Lung (tissue), 12 donors: ENCODE results near the gene TNFRSF8. TPM values are rescaled to one million over a fixed set of nuclear protein-coding genes. Genes with fewer than 3 reads are reported as not detected.

Experiments
- ATAC-seq: fragments of 200-7000 bp; cut with Tn5 transposase; one replicate; pipeline ENCODE4 v1.9.1; 2020; ENCODE audit warnings: moderate number of reproducible peaks; ENCODE audit not compliant: insufficient read depth, low FRiP score
- DNase-seq, 3 donors: peaks; one replicate each; pipeline ENCODE4 v3.0.0-alpha.2; 2013 to 2017
- H3K27ac ChIP-seq, 2 donors: one replicate each; pipeline ENCODE4 v1.5.1; 2013; ENCODE audit warnings: mild to moderate bottlenecking in 2 of 2, moderate library complexity in 2 of 2, control low read depth in 1 of 2, inconsistent platforms in 1 of 2, low read depth in 1 of 2, low read length in 1 of 2
- H3K27me3 ChIP-seq, 3 donors: one replicate each; pipeline ENCODE4 v1.5.1; 2013; ENCODE audit warnings: low read length in 2 of 3; ENCODE audit not compliant: control insufficient read depth in 3 of 3, insufficient read depth in 3 of 3
- H3K36me3 ChIP-seq, 4 donors: one replicate each; pipeline ENCODE4 v1.5.1; 2013; ENCODE audit warnings: low read length in 4 of 4, mild to moderate bottlenecking in 1 of 4, moderate library complexity in 1 of 4; ENCODE audit not compliant: control insufficient read depth in 4 of 4, insufficient read depth in 4 of 4
- H3K4me1 ChIP-seq, 5 donors: one replicate each; pipeline ENCODE4 v1.5.1; 2013; ENCODE audit warnings: low read length in 5 of 5, mild to moderate bottlenecking in 2 of 5, moderate library complexity in 1 of 5; ENCODE audit not compliant: control insufficient read depth in 5 of 5, insufficient read depth in 5 of 5
- H3K4me3 ChIP-seq: one replicate; pipeline ENCODE4 v1.5.1; 2013; ENCODE audit warnings: mild to moderate bottlenecking, control low read depth, moderate library complexity
- H3K9ac ChIP-seq, 2 donors: one replicate each; pipeline ENCODE4 v1.5.1; 2013; ENCODE audit warnings: low read length in 2 of 2, control low read depth in 1 of 2; ENCODE audit not compliant: insufficient read depth in 1 of 2
- H3K9me3 ChIP-seq, 4 donors: one replicate each; pipeline ENCODE4 v1.5.1; 2013; ENCODE audit warnings: low read length in 3 of 4, mild to moderate bottlenecking in 1 of 4, moderate library complexity in 1 of 4; ENCODE audit not compliant: control insufficient read depth in 4 of 4, insufficient read depth in 3 of 4
- CTCF ChIP-seq: IDR thresholded peaks from 2 replicates; pipeline ENCODE4 v1.5.1; 2012; ENCODE audit warnings: mild to moderate bottlenecking; ENCODE audit errors: control extremely low read depth, extremely low read depth
- WGBS, 2 donors: extraction: QIAGEN DNeasy Blood & Tissue Kit; methylation state at CpG; one replicate each; pipeline ENCODE4 v1.1.7; 2013; 5-methylcytosine and 5-hydroxymethylcytosine counted together
- polyA plus RNA-seq, 2 donors: library from polyadenylated mRNA; stranded (reverse); fragments of 200-250 nt; gene quantifications; one replicate each; pipeline ENCODE4 v1.2.1, GENCODE V29; 2013
- total RNA-seq, 2 donors: library from RNA; depleted of rRNA in 1 of 2; stranded (reverse); fragments of >200 nt in 1 of 2; gene quantifications; one replicate each; pipeline ENCODE4 v1.2.1, GENCODE V29; 2014 to 2021
- donor health status: control.
- donor health status: control.
- donor health status: Bipolar disorder and iron deficiency.
- donor health status: healthy.
- donor health status: DM: yes; HTN: yes; CAD: no.

TNFRSF8 gene
- total and polyA plus RNA-seq, 4 donors: 1.6 to 5.3 (median 2.1) TPM

- ATAC-seq: no peak
- no peak for TF ChIP-seq CTCF
- H3K36me3 ChIP-seq: peaks cover 6 to 25% (median 14%) of the 10 kb centered on the region in 4 donors
- no peak overlapping the region for H3K9ac ChIP-seq
- DNase-seq: peak in 1 of 3 donors; percentile 32
- no peaks in the 10 kb centered on the region for H3K9me3 ChIP-seq
- no peak overlapping the region for H3K4me3 ChIP-seq
- peak overlapping the region; percentile 75 to 85 for H3K27ac ChIP-seq
- 73 to 93% methylated on average over 9 of the region's 9 CpGs for WGBS, 2 donors
- H3K27me3 ChIP-seq: no peaks in the 10 kb centered on the region
- peaks cover 0 to 7% (median 5%) of the 10 kb centered on the region in 5 donors for H3K4me1 ChIP-seq
Observed at GRCh38 chr1:12015499-12015898, 47.6 kb upstream of the TNFRSF8 start.

- TF ChIP-seq CTCF: no peak
- no peaks in the 10 kb centered on the region for H3K27me3 ChIP-seq
- ATAC-seq (no peak), DNase-seq (no peak)
- WGBS, 2 donors: 91 to 98% methylated on average over 3 of the region's 3 CpGs
- H3K4me1 ChIP-seq: peaks cover 0 to 7% (median 6%) of the 10 kb centered on the region in 5 donors
- H3K27ac ChIP-seq: no peak overlapping the region
- no peaks in the 10 kb centered on the region for H3K9me3 ChIP-seq
- peaks cover 6 to 18% (median 12%) of the 10 kb centered on the region in 4 donors for H3K36me3 ChIP-seq
- no peak overlapping the region for H3K9ac ChIP-seq
- no peak overlapping the region for H3K4me3 ChIP-seq
Observed at GRCh38 chr1:12016182-12016581, 46.9 kb upstream of the TNFRSF8 start.

- Histone ChIP-seq H3K9ac (peak overlapping the region; percentile 20 to 26), H3K27me3 (no peaks in the 10 kb centered on the region), H3K27ac (peak overlapping the region; percentile 85 to 90), H3K36me3 (peaks cover 0 to 19% (median 10%) of the 10 kb centered on the region in 4 donors), H3K9me3 (no peaks in the 10 kb centered on the region), H3K4me3 (peak overlapping the region; percentile 83), H3K4me1 (peaks cover 0 to 7% (median 5%) of the 10 kb centered on the region in 5 donors)
- no peak for TF ChIP-seq CTCF
- DNase-seq (peak in 1 of 3 donors; percentile 31), ATAC-seq (no peak)
- WGBS, 2 donors: 7 to 9% methylated on average over 10 to 12 of the region's 12 CpGs
Observed at GRCh38 chr1:12019858-12020509, 43.1 kb upstream of the TNFRSF8 start.
